HepG2 (cell line): ENCODE data around the gene PODXL2. TPM values are rescaled to one million over a fixed set of nuclear protein-coding genes. Genes with fewer than 3 reads are reported as not detected.

ENCODE experiments used
- ATAC-seq: fragments of 200-7000 bp; cut with Tn5 transposase; 3 replicates; pipeline ENCODE4 v1.9.1; 2020; ENCODE audit warnings: mild to moderate bottlenecking, moderate library complexity
- BruUV-seq: library from RNA; stranded (reverse); fragments of 400-500 nt; replicated peaks from 2 replicates; lab custom pipeline; 2021; lab: Mats Ljungman, UMichigan
- CTCF ChIA-PET: fragments of 300-600 bp; formaldehyde crosslinking; extraction: SDS; loops from one replicate; lab custom pipeline; 2021; ENCODE audit warnings: low total read pairs, inconsistent platforms, low intra/inter-chr PET ratio; lab: Yijun Ruan, JAX
- POLR2A ChIA-PET: fragments of 350-600 bp; sonication (Branson Sonifier 250); formaldehyde crosslinking; loops from one replicate; lab custom pipeline; 2020; ENCODE audit warnings: antibody characterized with exemption, inconsistent platforms; lab: Yijun Ruan, JAX
- DNase-seq: peaks from one replicate; pipeline ENCODE4 v3.0.0-alpha.2; 2015; ENCODE audit warnings: low spot score
- FAIRE-seq: peaks from 3 replicates; lab custom pipeline; 2011; peaks lifted over from hg19 to GRCh38; lab: Jason Lieb, UNC
- H2AFZ ChIP-seq: one replicate; pipeline ENCODE4 v1.6.1; 2011; ENCODE audit warnings: low read length, inconsistent platforms
- H3K27ac ChIP-seq: fragments of 300-600 bp; 3 replicates; pipeline ENCODE4 v1.8.0; 2011; ENCODE audit warnings: mixed run types, mild to moderate bottlenecking, mixed read lengths, low read length, inconsistent platforms; ENCODE audit not compliant: insufficient read depth; ENCODE audit errors: extremely low read length
- H3K27me3 ChIP-seq, 2 experiments: fragments of 200-600 bp in 1 of 2; 2 replicates in 1 of 2; 3 replicates in 1 of 2; pipeline versions ENCODE4 v1.6.0 to v1.8.0; 2011; ENCODE audit warnings: low read length in 2 of 2, mild to moderate bottlenecking in 2 of 2, moderate library complexity in 2 of 2, inconsistent platforms in 1 of 2; ENCODE audit not compliant: insufficient read depth in 2 of 2, control insufficient read depth in 1 of 2
- H3K36me3 ChIP-seq, 2 experiments: fragments of 200-600 bp in 1 of 2; replicated peaks in 1 of 2; 2 replicates in 1 of 2; 3 replicates in 1 of 2; pipeline versions ENCODE4 v1.5.1 to v1.8.0; 2011; ENCODE audit warnings: low read length in 2 of 2, inconsistent platforms in 1 of 2; ENCODE audit not compliant: insufficient read depth in 2 of 2, control insufficient read depth in 1 of 2
- H3K4me1 ChIP-seq: 2 replicates; pipeline ENCODE4 v1.5.1; 2012; ENCODE audit warnings: low read length, inconsistent platforms; ENCODE audit not compliant: insufficient read depth
- H3K4me2 ChIP-seq: 2 replicates; pipeline ENCODE4 v1.6.0; 2011; ENCODE audit warnings: low read depth, low read length, inconsistent platforms
- H3K4me3 ChIP-seq, 3 experiments: fragments of 200-600 bp in 1 of 3; sonication (generic), shearing (Covaris generic) in 1 of 3; replicated peaks in 1 of 3; 2 replicates each; pipeline ENCODE4 v1.5.1; 2011 to 2016; ENCODE audit warnings: low read length in 3 of 3, inconsistent platforms in 2 of 3, low read depth in 2 of 3, mild to moderate bottlenecking in 2 of 3, control low read depth in 1 of 3, mixed read lengths in 1 of 3; ENCODE audit not compliant: insufficient read depth in 1 of 3
- H3K79me2 ChIP-seq: one replicate; pipeline ENCODE4 v1.6.1; 2011; ENCODE audit warnings: low read length, inconsistent platforms; ENCODE audit not compliant: insufficient read depth
- H3K9ac ChIP-seq: 2 replicates; pipeline ENCODE4 v1.6.0; 2011; ENCODE audit warnings: mild to moderate bottlenecking, low read depth, low read length, inconsistent platforms; ENCODE audit not compliant: insufficient read depth
- H3K9me3 ChIP-seq: 2 replicates; pipeline ENCODE4 v1.5.1; 2012; ENCODE audit warnings: mild to moderate bottlenecking, low read length
- H4K20me1 ChIP-seq: 2 replicates; pipeline ENCODE4 v1.6.0; 2011; ENCODE audit warnings: inconsistent platforms, mild to moderate bottlenecking, low read length, moderate library complexity; ENCODE audit not compliant: insufficient read depth
- ARID2 ChIP-seq: sonication (generic); formaldehyde crosslinking; IDR thresholded peaks from 2 replicates; pipeline ENCODE4 v1.8.1; 2022; ENCODE audit warnings: mild to moderate bottlenecking, missing genetic modification reagents, borderline replicate concordance
- ATRX ChIP-seq: sonication (generic); formaldehyde crosslinking; IDR thresholded peaks from 2 replicates; pipeline ENCODE4 v1.4.0; 2020; ENCODE audit warnings: missing genetic modification reagents, borderline replicate concordance
- FOXK2 ChIP-seq: fragments of 450-650 bp; IDR thresholded peaks from 2 replicates; pipeline ENCODE4 v1.6.1; 2016
- KLF11 ChIP-seq: IDR thresholded peaks from 2 replicates; pipeline ENCODE4 v1.6.1; 2016; ENCODE audit warnings: missing compliant biosample characterization
- MED13 ChIP-seq: sonication (generic); formaldehyde crosslinking; IDR thresholded peaks from 2 replicates; pipeline ENCODE4 v1.5.0; 2020; ENCODE audit warnings: missing genetic modification reagents
- MLLT10 ChIP-seq: sonication (generic); formaldehyde crosslinking; IDR thresholded peaks from 2 replicates; pipeline ENCODE4 v1.4.0; 2020; ENCODE audit warnings: missing genetic modification reagents
- NFRKB ChIP-seq: fragments of 450-650 bp; IDR thresholded peaks from 2 replicates; pipeline ENCODE4 v1.6.1; 2017
- SIX1 ChIP-seq: sonication (generic); formaldehyde crosslinking; IDR thresholded peaks from 2 replicates; pipeline ENCODE4 v1.4.0; 2020; ENCODE audit warnings: missing genetic modification reagents, borderline replicate concordance
- SPEN ChIP-seq: sonication (generic); formaldehyde crosslinking; IDR thresholded peaks from 2 replicates; pipeline ENCODE4 v1.5.1; 2020; ENCODE audit warnings: low read depth, mild to moderate bottlenecking, missing genetic modification reagents
- ZNF260 ChIP-seq: sonication (generic); formaldehyde crosslinking; IDR thresholded peaks from 2 replicates; pipeline ENCODE4 v1.4.0; 2020; ENCODE audit warnings: missing genetic modification reagents, low read depth, mild to moderate bottlenecking, borderline replicate concordance
- ZNF33B ChIP-seq: sonication (generic); formaldehyde crosslinking; IDR thresholded peaks from 2 replicates; pipeline ENCODE4 v1.5.1; 2020; ENCODE audit warnings: mild to moderate bottlenecking, missing genetic modification reagents
- ZNF674 ChIP-seq: sonication (generic); formaldehyde crosslinking; IDR thresholded peaks from 2 replicates; pipeline ENCODE4 v1.5.0; 2020; ENCODE audit warnings: low read depth, mild to moderate bottlenecking, missing genetic modification reagents
- ZSCAN12 ChIP-seq: sonication (generic); formaldehyde crosslinking; IDR thresholded peaks from 2 replicates; pipeline ENCODE4 v1.9.0; 2021; ENCODE audit warnings: mild to moderate bottlenecking, missing genetic modification reagents
- WGBS: methylation state at CpG from one replicate; pipeline ENCODE4 v1.1.6; 2017; ENCODE audit warnings: low lambda C conversion rate; 5-methylcytosine and 5-hydroxymethylcytosine counted together
- in situ Hi-C: cut with HindIII; loops from 2 replicates; pipeline ENCODE4 v1.10.0; 2017; ENCODE audit warnings: low pct_unique_long_range_greater_than_20kb; ENCODE audit not compliant: extremely low pct_ligation_motif_present
- intact Hi-C: fragments of 100-400 bp; cut with micrococcal nuclease; formaldehyde crosslinking; loops from one replicate; pipeline ENCODE4 v1.10.0; 2022; ENCODE audit not compliant: unreplicated experiment
- polyA plus RNA-seq, 8 experiments: library from polyadenylated mRNA; depleted of rRNA in 3 of 8; stranded (reverse) in 7 of 8; unstranded in 1 of 8; fragments of >200 nt; fragmentation: Illumina TruSeq in 4 of 8; extraction: Trizol in 4 of 8; gene quantifications; 2 replicates each; pipeline versions ENCODE4 v1.2.1 to v1.2.3, GENCODE V29; 2011 to 2016; ENCODE audit warnings: low read depth in 4 of 8, missing spikeins in 1 of 8, mixed read lengths in 1 of 8; ENCODE audit not compliant: insufficient read depth in 1 of 8
- total RNA-seq, 5 experiments: library from RNA; depleted of rRNA; stranded (reverse); fragments of >200 nt; fragmentation: Illumina TruSeq; extraction: Trizol; gene quantifications; 2 replicates each; pipeline ENCODE4 v1.2.3, GENCODE V29; 2016; ENCODE audit warnings: low read depth in 1 of 5
- TF ChIP-seq, protein P1 (sequence below): sonication (generic); formaldehyde crosslinking; IDR thresholded peaks from 2 replicates; pipeline ENCODE4 v1.8.0; 2022; ENCODE audit warnings: missing genetic modification reagents, low read depth, mild to moderate bottlenecking, borderline replicate concordance

Gene PODXL2
- total and polyA plus RNA-seq, 2 of the 13 experiments (the other 11 are each of a cell fraction or from before 2014, with no cell fraction given), result 20.4 to 25.1 TPM

DNA sequence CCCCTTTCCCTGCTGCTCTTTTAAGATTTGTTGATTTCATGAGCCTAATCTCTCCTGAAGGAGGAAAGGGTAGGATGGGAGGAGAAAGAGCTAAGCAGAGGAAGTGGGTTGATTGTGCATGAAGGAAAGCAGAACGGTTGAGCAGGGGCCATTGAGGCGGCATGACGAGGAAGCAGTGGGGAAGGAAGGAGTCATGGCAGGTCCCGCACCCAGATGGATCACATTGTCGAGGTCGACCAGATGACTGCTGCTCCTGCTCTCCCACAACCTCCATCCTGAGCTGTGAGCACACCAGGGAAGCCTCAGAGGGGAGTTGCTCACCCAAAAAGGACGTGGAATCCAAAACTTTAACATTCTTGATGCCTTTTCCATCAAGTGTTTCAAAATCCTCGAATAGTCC lies 86.5 kb downstream of the PODXL2 start:
- Histone ChIP-seq H3K27me3 (peaks cover 4 to 49% of the 10 kb centered on the region in 2 experiments), H3K36me3 (no peaks in the 10 kb centered on the region), H3K9ac (no peak overlapping the region), H3K27ac (no peak overlapping the region), H3K4me2 (no peak overlapping the region), H3K4me3 (no peak overlapping the region), H3K4me1 (no peaks in the 10 kb centered on the region), H2AFZ (no peak overlapping the region)
- no peak for DNase-seq
- ChIA-PET POLR2A (no interaction called here), CTCF (no interaction called here)
- intact Hi-C loops, result no loop called here
- BruUV-seq, result no TSS peak
- in situ Hi-C loops, result no loop called here
- TF ChIP-seq ARID2 (CRISPR knock-in tag), result no peak
- TF ChIP-seq ZNF260 (CRISPR knock-in tag), result no peak
- TF ChIP-seq ZNF33B, result no peak
- TF ChIP-seq NFRKB, result no peak
- TF ChIP-seq FOXK2, result no peak
- TF ChIP-seq, protein P1, sequence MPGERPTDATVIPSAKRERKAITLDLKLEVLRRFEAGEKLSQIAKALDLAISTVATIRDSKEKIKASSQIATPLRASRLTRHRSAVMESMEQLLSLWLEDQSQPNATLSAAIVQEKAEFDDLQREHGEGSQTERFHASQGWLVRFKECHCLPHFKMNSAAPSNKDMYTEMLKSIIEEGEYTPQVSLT (CRISPR knock-in tag), result no peak
- no peak for TF ChIP-seq ATRX
- TF ChIP-seq ZNF674 (CRISPR knock-in tag), result no peak
- TF ChIP-seq MLLT10, result no peak
- TF ChIP-seq ZSCAN12 (CRISPR knock-in tag), result no peak
- no peak for TF ChIP-seq MED13
- TF ChIP-seq SPEN (CRISPR knock-in tag), result no peak
- no peak for TF ChIP-seq SIX1
- TF ChIP-seq KLF11 (CRISPR knock-in tag), result no peak
- TF ChIP-seq, all 625 proteins: peak for 0
- FAIRE-seq (no peak), ATAC-seq (no peak)
- H3K79me2 ChIP-seq, result no peaks in the 10 kb centered on the region
- H3K9me3 ChIP-seq, result no peaks in the 10 kb centered on the region
- H4K20me1 ChIP-seq, result no peaks in the 10 kb centered on the region
- 15% methylated on average over 8 of the region's 8 CpGs for WGBS
